Heart right ventricle (tissue), 16 donors: ENCODE measurements around the gene CRADD. TPM values are rescaled to one million over a fixed set of nuclear protein-coding genes. Genes with fewer than 3 reads are reported as not detected.
"Not testable (repeated sequence)": the region's sequence is repeated elsewhere in the genome, so short reads cannot be mapped to it uniquely, and the experiment has no call there.

Experiments used
- ATAC-seq, 8 donors: fragments of 200-7000 bp; cut with Tn5 transposase; one replicate each; pipeline ENCODE4 v1.9.1; 2020; ENCODE audit warnings: mild to moderate bottlenecking in 8 of 8, moderate library complexity in 8 of 8, moderate number of reproducible peaks in 1 of 8
- DNase-seq, 2 donors: peaks; one replicate each; pipeline ENCODE4 v3.0.0-alpha.2; 2020
- H3K27ac ChIP-seq, 10 donors: fragments of 200-600 bp; sonication (generic) in 2 of 10; one replicate each; pipeline versions ENCODE4 v1.5.0 to v1.8.0; 2020 to 2022; ENCODE audit warnings: mild to moderate bottlenecking in 3 of 10
- H3K27me3 ChIP-seq, 7 donors: fragments of 200-600 bp; one replicate each; pipeline ENCODE4 v1.8.0; 2021 to 2022; ENCODE audit warnings: mild to moderate bottlenecking in 2 of 7
- H3K36me3 ChIP-seq, 9 donors: fragments of 200-600 bp; sonication (generic) in 1 of 9; one replicate each; pipeline versions ENCODE4 v1.5.0 to v1.8.0; 2020 to 2022; ENCODE audit warnings: mild to moderate bottlenecking in 2 of 9
- H3K4me1 ChIP-seq, 9 donors: fragments of 200-600 bp; sonication (generic) in 1 of 9; one replicate each; pipeline versions ENCODE4 v1.5.0 to v1.8.0; 2020 to 2022; ENCODE audit warnings: mild to moderate bottlenecking in 4 of 9
- H3K4me3 ChIP-seq, 10 donors: fragments of 200-600 bp; sonication (generic) in 2 of 10; one replicate each; pipeline versions ENCODE4 v1.5.0 to v1.8.0; 2020 to 2022; ENCODE audit warnings: mild to moderate bottlenecking in 7 of 10, moderate library complexity in 2 of 10
- H3K9me3 ChIP-seq, 11 donors: fragments of 200-600 bp in 10 of 11; sonication (generic) in 2 of 11; one replicate each; pipeline versions ENCODE4 v1.5.0 to v1.8.0; 2013 to 2022; ENCODE audit warnings: mild to moderate bottlenecking in 2 of 11, control low read depth in 1 of 11, moderate library complexity in 1 of 11
- CTCF ChIP-seq, 9 donors: fragments of 200-600 bp; sonication (generic) in 2 of 9; IDR thresholded peaks; one replicate each; pipeline versions ENCODE4 v1.5.0 to v1.8.0; 2021 to 2022; ENCODE audit warnings: antibody characterized with exemption in 9 of 9, mild to moderate bottlenecking in 5 of 9, moderate library complexity in 1 of 9
- WGBS, 2 donors: extraction: QIAGEN DNeasy Blood & Tissue Kit; methylation state at CpG; one replicate each; pipeline ENCODE4 v1.1.7; 2013; ENCODE audit warnings: inconsistent platforms in 1 of 2; 5-methylcytosine and 5-hydroxymethylcytosine counted together
- intact Hi-C, 10 donors: fragments of 100-400 bp; cut with DNase I; formaldehyde crosslinking; loops; one replicate each; pipeline versions ENCODE4 v1.11.1 to v1.14.2; 2022
- polyA plus RNA-seq, 2 donors: library from polyadenylated mRNA; stranded (reverse); fragments of 200-250 nt; gene quantifications; one replicate each; pipeline ENCODE4 v1.2.3, GENCODE V29; 2013
- total RNA-seq, 10 donors: library from RNA; stranded (reverse); fragmentation: NEBNext Ultra II Directional in 3 of 10; extraction: Animal tissue kit (Norgen Biotek cat#: 25700) in 3 of 10; gene quantifications; one replicate each; pipeline versions ENCODE4 v1.2.1 to v1.2.4, GENCODE V29; 2021 to 2023
- donor health status: Arrhythmogenic right ventricular cardiomyopathy.
- donor health status: ischemic (EF 13 %, LVEDD 7.1; RV severe dilation, severe dysfunction).
- donor health status: healthy with polysubstance abuse.
- donor health status: DM: no; HTN: yes; CAD: no.
- donor health status: DM: no; HTN: no; CAD: no.
- donor health status: ischemic (EF 25% LVEDD 6.9; RV normal size, moderate dysfunction).
- donor health status: ischemic (EF 25% LVEDD 5.7; RV mildly dilated, moderate dysfunction).
- donor health status: healthy.
- donor health status: DM: yes; HTN: yes; CAD: no.
- donor health status: Ischemic cardiomyopathy.
- donor health status: ischemic (EF 35%, LVEDD 5.7; RV mildly dilated, moderate dysfunction).
- donor health status: nonischemic (EF 11% LVEDD 7.7; RV severe dilation, severe dysfunction).
- donor health status: DM: yes; HTN: yes; CAD: no.
- donor health status: PGD.
- donor health status: ischemic (EF 29% LVEDD 5.4; RV normal size, mild dysfunction).
- donor health status: nonischemic (EF 23%, LVEDD 6.1; RV moderate dilation, normal function).

Gene CRADD
- total and polyA plus RNA-seq, 12 donors: 5.0 to 80.1 (median 51.4) TPM

GRCh38 chr12:93753838-93754429 is 76.8 kb downstream of the CRADD start:
- no peak for ATAC-seq
- no peak for DNase-seq
- intact Hi-C loops: no loop called here
- Histone ChIP-seq H3K27ac (no peak overlapping the region), H3K27me3 (no peaks in the 10 kb centered on the region), H3K4me3 (no peak overlapping the region), H3K9me3 (peaks cover 0 to 15% (median 0%) of the 10 kb centered on the region in 11 donors), H3K4me1 (peaks cover 0 to 50% (median 29%) of the 10 kb centered on the region in 9 donors), H3K36me3 (no peaks in the 10 kb centered on the region)
- no peak for TF ChIP-seq CTCF (IDR thresholded peaks at IDR 0.05)
- 94 to 99% methylated on average over 3 of the region's 3 CpGs for WGBS, 2 donors

GRCh38 chr12:93754859-93755258 is 77.7 kb downstream of the CRADD start:
- intact Hi-C loops, H3K27me3 ChIP-seq, DNase-seq: not testable (repeated sequence)

GRCh38 chr12:93756288-93756687 is 79.1 kb downstream of the CRADD start:
- DNase-seq: no peak
- intact Hi-C loops: no loop called here
- no peak overlapping the region for H3K27ac ChIP-seq
- H3K4me1 ChIP-seq: peaks cover 0 to 52% (median 26%) of the 10 kb centered on the region in 9 donors
- TF ChIP-seq CTCF (IDR thresholded peaks at IDR 0.05): no peak
- 95 to 98% methylated on average over 2 of the region's 2 CpGs for WGBS, 2 donors
- peaks cover 0 to 15% (median 0%) of the 10 kb centered on the region in 11 donors for H3K9me3 ChIP-seq
- H3K4me3 ChIP-seq: no peak overlapping the region
- no peak for ATAC-seq
- H3K36me3 ChIP-seq: no peaks in the 10 kb centered on the region
- no peaks in the 10 kb centered on the region for H3K27me3 ChIP-seq

More at GRCh38 chr12:93754859-93755258, 77.7 kb downstream of the CRADD start:
- H3K4me1 ChIP-seq: peaks cover 0 to 50% (median 29%) of the 10 kb centered on the region in 9 donors
- peaks cover 0 to 15% (median 0%) of the 10 kb centered on the region in 11 donors for H3K9me3 ChIP-seq
- ATAC-seq, H3K27ac ChIP-seq, H3K4me3 ChIP-seq, H3K36me3 ChIP-seq: not testable (repeated sequence)

- Histone ChIP-seq H3K27me3 (no peaks in the 10 kb centered on the region), H3K27ac (peak overlapping the region in 2 of 10 donors; percentile 6 to 20), H3K36me3 (no peaks in the 10 kb centered on the region), H3K9me3 (peaks cover 0 to 8% (median 0%) of the 10 kb centered on the region in 11 donors), H3K4me3 (no peak overlapping the region), H3K4me1 (peaks cover 0 to 60% (median 44%) of the 10 kb centered on the region in 9 donors)
- WGBS, 2 donors: 38 to 43% methylated on average over 1 of the region's 1 CpG
- TF ChIP-seq CTCF (IDR thresholded peaks at IDR 0.05): no peak
- intact Hi-C loops: no loop called here
- DNase-seq (no peak), ATAC-seq (no peak)
These were observed 80.9 kb downstream of the CRADD start for GRCh38 chr12:93757792-93758694.
